Measurements from ENCODE around the gene DBH. TPM values are rescaled to one million over a fixed set of nuclear protein-coding genes. Genes with fewer than 3 reads are reported as not detected.

Gene DBH
- total RNA-seq, 1 experiment from 2014 or later, result not detected

DNA sequence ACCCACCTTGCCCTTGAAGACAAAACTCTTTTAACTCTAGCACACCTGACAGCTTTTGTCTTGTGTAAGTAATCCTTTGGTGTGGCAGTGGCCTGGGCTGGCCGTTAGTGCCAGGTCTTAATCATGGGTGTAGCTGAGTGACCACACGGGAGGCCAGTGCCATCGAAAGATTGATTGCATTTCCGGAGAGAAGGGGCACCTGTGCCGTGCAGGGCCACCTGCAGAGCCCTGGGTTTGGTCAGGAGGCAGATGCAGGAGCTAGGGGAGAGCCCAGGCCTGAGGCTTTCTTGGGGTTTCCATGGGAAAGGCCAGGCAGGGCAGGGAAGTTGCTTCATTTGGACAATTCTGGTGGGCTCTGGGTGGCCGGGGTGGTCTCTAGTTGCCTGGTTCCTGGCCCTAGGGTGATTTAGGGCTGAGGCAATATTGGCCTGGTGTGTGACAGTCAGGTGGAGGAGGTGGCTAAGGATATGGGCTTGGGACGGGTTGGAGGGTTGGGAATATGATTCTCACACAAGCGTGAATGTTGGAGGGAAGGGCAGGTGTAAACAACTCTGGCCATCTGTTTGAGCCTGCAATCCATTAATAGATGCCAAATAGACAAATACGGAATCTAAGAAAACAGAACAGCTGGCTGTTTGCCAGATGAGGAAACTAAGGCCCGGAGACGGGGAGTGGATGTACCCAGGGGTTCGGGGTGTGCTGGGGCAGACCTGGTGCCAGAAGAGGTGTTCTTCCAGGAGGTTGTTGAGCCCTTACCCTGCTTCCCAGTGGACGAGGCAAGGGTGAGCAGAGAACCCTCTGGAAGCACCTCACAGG lies 4.6 kb downstream of the DBH start:
- no peak for DNase-seq (ENCODE audit: unreplicated experiment)
- ChIA-PET CTCF (no interaction called here), POLR2A (no interaction called here)
- Mint-ChIP-seq H3K27ac (ENCODE audit: low read depth, unreplicated experiment) (no peak overlapping the region), H3K4me1 (ENCODE audit: insufficient read depth, unreplicated experiment) (no peaks in the 10 kb centered on the region), H3K4me3 (ENCODE audit: unreplicated experiment) (no peak overlapping the region), H3K36me3 (ENCODE audit: insufficient read depth, unreplicated experiment) (no peaks in the 10 kb centered on the region), H3K9me3 (ENCODE audit: unreplicated experiment) (no peaks in the 10 kb centered on the region), H3K27me3 (ENCODE audit: insufficient read depth, unreplicated experiment) (peaks cover 68% of the 10 kb centered on the region)
- TF ChIP-seq, protein P1, sequence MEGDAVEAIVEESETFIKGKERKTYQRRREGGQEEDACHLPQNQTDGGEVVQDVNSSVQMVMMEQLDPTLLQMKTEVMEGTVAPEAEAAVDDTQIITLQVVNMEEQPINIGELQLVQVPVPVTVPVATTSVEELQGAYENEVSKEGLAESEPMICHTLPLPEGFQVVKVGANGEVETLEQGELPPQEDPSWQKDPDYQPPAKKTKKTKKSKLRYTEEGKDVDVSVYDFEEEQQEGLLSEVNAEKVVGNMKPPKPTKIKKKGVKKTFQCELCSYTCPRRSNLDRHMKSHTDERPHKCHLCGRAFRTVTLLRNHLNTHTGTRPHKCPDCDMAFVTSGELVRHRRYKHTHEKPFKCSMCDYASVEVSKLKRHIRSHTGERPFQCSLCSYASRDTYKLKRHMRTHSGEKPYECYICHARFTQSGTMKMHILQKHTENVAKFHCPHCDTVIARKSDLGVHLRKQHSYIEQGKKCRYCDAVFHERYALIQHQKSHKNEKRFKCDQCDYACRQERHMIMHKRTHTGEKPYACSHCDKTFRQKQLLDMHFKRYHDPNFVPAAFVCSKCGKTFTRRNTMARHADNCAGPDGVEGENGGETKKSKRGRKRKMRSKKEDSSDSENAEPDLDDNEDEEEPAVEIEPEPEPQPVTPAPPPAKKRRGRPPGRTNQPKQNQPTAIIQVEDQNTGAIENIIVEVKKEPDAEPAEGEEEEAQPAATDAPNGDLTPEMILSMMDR (IDR thresholded peaks at IDR 0.05; ENCODE audit: unreplicated experiment), result no peak
- no TSS peak for BruUV-seq (replicated peaks)
- intact Hi-C loops (cut with micrococcal nuclease), result no loop called here

DNA sequence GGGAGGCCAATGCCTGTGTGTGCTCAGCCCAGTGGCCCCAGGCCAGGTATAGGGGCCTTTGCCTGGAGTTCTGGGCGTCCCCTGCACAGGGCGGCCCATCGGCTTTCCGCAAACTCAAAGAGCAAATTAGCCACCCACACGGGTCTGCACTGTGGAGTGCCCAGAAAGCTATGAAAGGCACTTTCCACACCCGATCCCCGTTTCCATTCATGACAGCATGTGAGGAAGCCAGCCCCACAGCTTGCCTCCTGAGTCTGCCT lies 5.2 kb downstream of the DBH start:
- Mint-ChIP-seq H3K36me3 (ENCODE audit: insufficient read depth, unreplicated experiment) (no peaks in the 10 kb centered on the region), H3K27me3 (ENCODE audit: insufficient read depth, unreplicated experiment) (peaks cover 71% of the 10 kb centered on the region), H3K4me3 (ENCODE audit: unreplicated experiment) (no peak overlapping the region), H3K9me3 (ENCODE audit: unreplicated experiment) (no peaks in the 10 kb centered on the region), H3K4me1 (ENCODE audit: insufficient read depth, unreplicated experiment) (no peaks in the 10 kb centered on the region), H3K27ac (ENCODE audit: low read depth, unreplicated experiment) (no peak overlapping the region)
- intact Hi-C loops (cut with micrococcal nuclease), result no loop called here
- POLR2A ChIA-PET, result no interaction called here
- CTCF ChIA-PET, result no interaction called here
- no TSS peak for BruUV-seq (replicated peaks)
- TF ChIP-seq, protein P1 (IDR thresholded peaks at IDR 0.05; ENCODE audit: unreplicated experiment), result no peak
- no peak for DNase-seq (ENCODE audit: unreplicated experiment)

DNA sequence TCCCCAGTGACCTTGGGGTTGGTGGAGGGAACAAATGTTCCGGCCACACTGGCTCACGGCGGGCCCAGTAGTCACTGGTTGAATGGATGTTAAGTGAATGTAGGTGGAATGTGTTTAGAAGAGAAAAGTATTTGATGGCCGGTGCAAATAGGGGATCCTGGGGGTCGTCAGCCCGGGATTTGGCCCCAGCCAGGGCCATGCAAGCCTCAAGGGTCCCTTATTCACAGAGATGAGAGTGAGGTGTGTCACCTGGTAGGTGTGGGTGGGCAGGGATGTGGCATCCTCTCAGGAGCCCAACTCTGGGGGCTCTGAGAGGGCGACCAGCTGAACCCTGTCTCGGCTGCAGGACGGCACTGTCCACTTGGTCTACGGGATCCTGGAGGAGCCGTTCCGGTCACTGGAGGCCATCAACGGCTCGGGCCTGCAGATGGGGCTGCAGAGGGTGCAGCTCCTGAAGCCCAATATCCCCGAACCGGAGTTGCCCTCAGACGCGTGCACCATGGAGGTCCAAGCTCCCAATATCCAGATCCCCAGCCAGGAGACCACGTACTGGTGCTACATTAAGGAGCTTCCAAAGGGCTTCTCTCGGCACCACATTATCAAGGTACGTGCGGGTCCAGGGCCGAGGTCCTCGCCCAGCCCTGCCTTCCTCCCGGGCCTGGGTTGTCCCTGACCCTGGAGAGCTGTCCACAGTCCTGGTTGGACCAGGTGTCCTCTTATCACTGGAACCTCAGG lies 5.9 kb downstream of the DBH start:
- Mint-ChIP-seq H3K27me3 (ENCODE audit: insufficient read depth, unreplicated experiment) (peaks cover 71% of the 10 kb centered on the region), H3K4me3 (ENCODE audit: unreplicated experiment) (no peak overlapping the region), H3K4me1 (ENCODE audit: insufficient read depth, unreplicated experiment) (no peaks in the 10 kb centered on the region), H3K36me3 (ENCODE audit: insufficient read depth, unreplicated experiment) (no peaks in the 10 kb centered on the region), H3K27ac (ENCODE audit: low read depth, unreplicated experiment) (no peak overlapping the region), H3K9me3 (ENCODE audit: unreplicated experiment) (no peaks in the 10 kb centered on the region)
- BruUV-seq (replicated peaks), result no TSS peak
- TF ChIP-seq, protein P1 (IDR thresholded peaks at IDR 0.05; ENCODE audit: unreplicated experiment), result no peak
- CTCF ChIA-PET, result interaction anchor here (0.7 kb wide), 1 partner anchor 24 kb away, joined by 3 read pairs; no protein-coding TSS in a partner anchor
- DNase-seq (ENCODE audit: unreplicated experiment), result no peak
- POLR2A ChIA-PET, result no interaction called here
- intact Hi-C loops (cut with micrococcal nuclease), result no loop called here

DNA sequence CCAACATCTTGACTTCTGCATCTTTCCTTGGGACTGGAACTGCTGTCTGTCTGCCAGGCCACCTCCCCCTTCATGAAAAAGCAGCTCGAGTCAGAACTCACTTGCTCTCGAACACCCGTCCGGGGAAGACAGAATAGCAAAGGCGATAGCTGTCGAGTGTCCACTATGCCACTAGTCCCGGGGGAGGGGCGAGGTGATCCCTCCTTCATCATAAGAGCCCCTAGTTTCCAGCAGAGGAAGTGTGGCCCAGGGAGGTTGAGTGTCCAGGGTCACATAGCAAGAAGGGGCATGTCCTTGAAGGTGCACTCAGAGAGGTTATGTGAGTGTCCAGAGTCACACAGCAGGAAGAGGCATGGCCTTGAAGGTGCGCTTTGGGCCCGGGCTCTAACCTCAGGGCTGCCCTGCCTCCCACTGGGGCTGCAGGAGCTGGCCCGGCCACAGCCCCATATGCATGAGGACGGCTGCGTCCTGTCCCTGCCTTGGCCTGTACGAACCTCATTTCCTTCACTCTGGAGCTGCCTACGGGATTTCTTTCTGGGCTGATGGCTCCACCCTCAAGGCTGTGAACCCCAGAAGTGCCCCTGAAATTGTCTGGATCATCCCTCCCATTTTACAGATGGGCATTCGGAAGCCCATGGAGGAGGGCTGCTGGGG lies 6.7 kb downstream of the DBH start:
- Mint-ChIP-seq H3K27ac (ENCODE audit: low read depth, unreplicated experiment) (no peak overlapping the region), H3K4me3 (ENCODE audit: unreplicated experiment) (no peak overlapping the region), H3K27me3 (ENCODE audit: insufficient read depth, unreplicated experiment) (peaks cover 75% of the 10 kb centered on the region), H3K4me1 (ENCODE audit: insufficient read depth, unreplicated experiment) (no peaks in the 10 kb centered on the region), H3K9me3 (ENCODE audit: unreplicated experiment) (no peaks in the 10 kb centered on the region), H3K36me3 (ENCODE audit: insufficient read depth, unreplicated experiment) (no peaks in the 10 kb centered on the region)
- no peak for DNase-seq (ENCODE audit: unreplicated experiment)
- intact Hi-C loops (cut with micrococcal nuclease), result no loop called here
- no TSS peak for BruUV-seq (replicated peaks)
- CTCF ChIA-PET, result interaction anchor here (0.7 kb wide), 2 partner anchors 23 to 186 kb away, joined by 3 read pairs; no protein-coding TSS in a partner anchor
- TF ChIP-seq, protein P1 (IDR thresholded peaks at IDR 0.05; ENCODE audit: unreplicated experiment), result no peak
- POLR2A ChIA-PET, result no interaction called here

Data from MCF 10A (cell line).